Neural cell (in vitro differentiated cells): ENCODE results near the gene SDK2. TPM values are rescaled to one million over a fixed set of nuclear protein-coding genes. Genes with fewer than 3 reads are reported as not detected.

Source experiments
- H2AFZ ChIP-seq: fragments of 200-600, 300-800 bp; sonication (generic), shearing (Covaris generic); 2 replicates; pipeline ENCODE4 v1.6.0; 2014; ENCODE audit warnings: low read depth, mild to moderate bottlenecking, antibody characterized with exemption, low read length, moderate library complexity
- H3F3A ChIP-seq: fragments of 200-600 bp; shearing (Covaris generic); 2 replicates; pipeline ENCODE4 v1.6.1; 2016; ENCODE audit warnings: mild to moderate bottlenecking, moderate library complexity, mixed read lengths, antibody characterized with exemption, low read length; ENCODE audit not compliant: insufficient read depth, poor library complexity, severe bottlenecking
- H3K27ac ChIP-seq: fragments of 200-600, 300-800 bp; sonication (generic), shearing (Covaris generic); 2 replicates; pipeline ENCODE4 v1.5.1; 2014; ENCODE audit warnings: mild to moderate bottlenecking, low read length, moderate library complexity
- H3K27me3 ChIP-seq: fragments of 300-800, 200-600 bp; sonication (generic), shearing (Covaris generic); 2 replicates; pipeline ENCODE4 v1.6.0; 2014; ENCODE audit warnings: mild to moderate bottlenecking, low read depth, low read length, moderate library complexity; ENCODE audit not compliant: insufficient read depth
- H3K36me3 ChIP-seq: fragments of 300-800, 200-600 bp; sonication (generic), shearing (Covaris generic); 2 replicates; pipeline ENCODE4 v1.5.1; 2014; ENCODE audit warnings: mild to moderate bottlenecking, antibody characterized with exemption, low read length, moderate library complexity; ENCODE audit not compliant: insufficient read depth
- H3K4me2 ChIP-seq: fragments of 300-800, 200-600 bp; sonication (generic), shearing (Covaris generic); 2 replicates; pipeline ENCODE4 v1.6.0; 2014; ENCODE audit warnings: mild to moderate bottlenecking, low read length
- H3K4me3 ChIP-seq: fragments of 300-800, 200-600 bp; sonication (generic), shearing (Covaris generic); 2 replicates; pipeline ENCODE4 v1.5.1; 2014; ENCODE audit warnings: mild to moderate bottlenecking, low read length, moderate library complexity
- H3K79me2 ChIP-seq: fragments of 200-600 bp; shearing (Covaris generic); replicated peaks from 2 replicates; pipeline ENCODE4 v1.6.0; 2014; ENCODE audit warnings: mild to moderate bottlenecking, low read length, moderate library complexity; ENCODE audit not compliant: insufficient read depth
- H3K9ac ChIP-seq: fragments of 300-800, 200-600 bp; sonication (generic), shearing (Covaris generic); 2 replicates; pipeline ENCODE4 v1.6.1; 2016; ENCODE audit warnings: mild to moderate bottlenecking, low read length, mixed read lengths
- H3K9me2 ChIP-seq: fragments of 200-600 bp; shearing (Covaris generic); 2 replicates; pipeline ENCODE4 v1.6.1; 2016; ENCODE audit warnings: mild to moderate bottlenecking, low read length, mixed read lengths; ENCODE audit not compliant: insufficient read depth
- H3K9me3 ChIP-seq: fragments of 200-600, 300-800 bp; sonication (generic), shearing (Covaris generic); 2 replicates; pipeline ENCODE4 v1.6.1; 2016; ENCODE audit warnings: mild to moderate bottlenecking, mixed run types, low read length, moderate library complexity, mixed read lengths
- H4K20me1 ChIP-seq: fragments of 200-600 bp; shearing (Covaris generic); 2 replicates; pipeline ENCODE4 v1.6.1; 2016; ENCODE audit warnings: mild to moderate bottlenecking, mixed run types; ENCODE audit not compliant: insufficient read depth
- EP300 ChIP-seq: fragments of 450-650 bp; conservative IDR thresholded peaks from 2 replicates; pipeline ENCODE4 v1.6.1; 2014; ENCODE audit warnings: antibody characterized with exemption, mild to moderate bottlenecking, moderate library complexity; ENCODE audit not compliant: poor library complexity, severe bottlenecking
- EZH2 ChIP-seq: fragments of 200-600, 300-800 bp; shearing (Covaris generic), sonication (generic); IDR thresholded peaks from 2 replicates; pipeline ENCODE4 v1.6.1; 2014; ENCODE audit warnings: antibody characterized with exemption, low read length, borderline replicate concordance, mild to moderate bottlenecking; ENCODE audit not compliant: insufficient read depth, poor library complexity, severe bottlenecking
- MXI1 ChIP-seq: fragments of 450-650 bp; conservative IDR thresholded peaks from 2 replicates; pipeline ENCODE4 v1.6.1; 2014; ENCODE audit warnings: antibody characterized with exemption, mild to moderate bottlenecking; ENCODE audit not compliant: poor library complexity, severe bottlenecking
- POLR2AphosphoS5 ChIP-seq: IDR thresholded peaks from 2 replicates; pipeline ENCODE4 v1.6.1; 2012
- RAD21 ChIP-seq: fragments of 450-650 bp; conservative IDR thresholded peaks from 2 replicates; pipeline ENCODE4 v1.6.1; 2014; ENCODE audit warnings: antibody characterized with exemption, mild to moderate bottlenecking, moderate library complexity
- SMC3 ChIP-seq: fragments of 450-650 bp; conservative IDR thresholded peaks from 2 replicates; pipeline ENCODE4 v1.6.1; 2014; ENCODE audit warnings: antibody characterized with exemption, mild to moderate bottlenecking, moderate library complexity; ENCODE audit not compliant: poor library complexity
- TAF1 ChIP-seq: IDR thresholded peaks from 2 replicates; pipeline ENCODE4 v1.6.1; 2012; ENCODE audit warnings: low read depth
- polyA plus RNA-seq: library from polyadenylated mRNA; depleted of rRNA; stranded (reverse); fragments of >200 nt; gene quantifications from 2 replicates; pipeline ENCODE4 v1.2.3, GENCODE V29; 2014
- TF ChIP-seq, protein P1 (sequence below): IDR thresholded peaks from 2 replicates; pipeline ENCODE4 v1.6.1; 2012; ENCODE audit warnings: borderline replicate concordance
- TF ChIP-seq, protein P2 (sequence below): fragments of 450-650 bp; IDR thresholded peaks from 2 replicates; pipeline ENCODE4 v1.5.1; 2014; ENCODE audit warnings: antibody characterized with exemption, mild to moderate bottlenecking, moderate library complexity; ENCODE audit not compliant: poor library complexity, severe bottlenecking

Gene SDK2
- polyA plus RNA-seq, 1 donor from 2014 or later = 0.73 TPM

DNA sequence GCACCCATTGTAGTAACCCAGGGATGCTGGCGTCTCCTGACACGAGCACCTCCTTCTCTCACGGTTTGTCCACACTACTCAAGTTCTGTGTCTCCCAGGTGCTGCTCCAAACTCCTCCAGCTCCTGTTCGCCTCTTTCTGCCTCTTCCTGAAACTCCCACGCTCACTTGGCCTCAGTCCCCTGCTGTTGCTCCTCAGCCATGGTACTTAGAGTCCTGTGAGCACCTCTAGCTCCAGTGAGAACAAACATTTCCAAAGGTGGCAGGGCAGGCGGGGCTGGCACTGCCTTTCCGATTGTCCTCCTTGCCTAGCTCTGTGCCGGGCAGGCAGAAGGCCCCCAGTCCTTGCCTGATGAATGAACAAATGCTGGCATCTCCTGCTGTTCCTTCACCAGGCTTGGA, 146.1 kb downstream of the SDK2 start:
- no peak overlapping the region for H2AFZ ChIP-seq
- no peak overlapping the region for H3K4me3 ChIP-seq
- H3K27me3 ChIP-seq = no peaks in the 10 kb centered on the region
- no peak overlapping the region for H3K27ac ChIP-seq
- H3K9me2 ChIP-seq = no peaks in the 10 kb centered on the region
- no peak overlapping the region for H3K9ac ChIP-seq
- H3K4me2 ChIP-seq = no peak overlapping the region
- no peaks in the 10 kb centered on the region for H3F3A ChIP-seq
- no peak for TF ChIP-seq RAD21
- no peak for TF ChIP-seq POLR2AphosphoS5
- TF ChIP-seq, protein P1, sequence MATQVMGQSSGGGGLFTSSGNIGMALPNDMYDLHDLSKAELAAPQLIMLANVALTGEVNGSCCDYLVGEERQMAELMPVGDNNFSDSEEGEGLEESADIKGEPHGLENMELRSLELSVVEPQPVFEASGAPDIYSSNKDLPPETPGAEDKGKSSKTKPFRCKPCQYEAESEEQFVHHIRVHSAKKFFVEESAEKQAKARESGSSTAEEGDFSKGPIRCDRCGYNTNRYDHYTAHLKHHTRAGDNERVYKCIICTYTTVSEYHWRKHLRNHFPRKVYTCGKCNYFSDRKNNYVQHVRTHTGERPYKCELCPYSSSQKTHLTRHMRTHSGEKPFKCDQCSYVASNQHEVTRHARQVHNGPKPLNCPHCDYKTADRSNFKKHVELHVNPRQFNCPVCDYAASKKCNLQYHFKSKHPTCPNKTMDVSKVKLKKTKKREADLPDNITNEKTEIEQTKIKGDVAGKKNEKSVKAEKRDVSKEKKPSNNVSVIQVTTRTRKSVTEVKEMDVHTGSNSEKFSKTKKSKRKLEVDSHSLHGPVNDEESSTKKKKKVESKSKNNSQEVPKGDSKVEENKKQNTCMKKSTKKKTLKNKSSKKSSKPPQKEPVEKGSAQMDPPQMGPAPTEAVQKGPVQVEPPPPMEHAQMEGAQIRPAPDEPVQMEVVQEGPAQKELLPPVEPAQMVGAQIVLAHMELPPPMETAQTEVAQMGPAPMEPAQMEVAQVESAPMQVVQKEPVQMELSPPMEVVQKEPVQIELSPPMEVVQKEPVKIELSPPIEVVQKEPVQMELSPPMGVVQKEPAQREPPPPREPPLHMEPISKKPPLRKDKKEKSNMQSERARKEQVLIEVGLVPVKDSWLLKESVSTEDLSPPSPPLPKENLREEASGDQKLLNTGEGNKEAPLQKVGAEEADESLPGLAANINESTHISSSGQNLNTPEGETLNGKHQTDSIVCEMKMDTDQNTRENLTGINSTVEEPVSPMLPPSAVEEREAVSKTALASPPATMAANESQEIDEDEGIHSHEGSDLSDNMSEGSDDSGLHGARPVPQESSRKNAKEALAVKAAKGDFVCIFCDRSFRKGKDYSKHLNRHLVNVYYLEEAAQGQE = no peak
- no peak for TF ChIP-seq EP300
- TF ChIP-seq, protein P2, sequence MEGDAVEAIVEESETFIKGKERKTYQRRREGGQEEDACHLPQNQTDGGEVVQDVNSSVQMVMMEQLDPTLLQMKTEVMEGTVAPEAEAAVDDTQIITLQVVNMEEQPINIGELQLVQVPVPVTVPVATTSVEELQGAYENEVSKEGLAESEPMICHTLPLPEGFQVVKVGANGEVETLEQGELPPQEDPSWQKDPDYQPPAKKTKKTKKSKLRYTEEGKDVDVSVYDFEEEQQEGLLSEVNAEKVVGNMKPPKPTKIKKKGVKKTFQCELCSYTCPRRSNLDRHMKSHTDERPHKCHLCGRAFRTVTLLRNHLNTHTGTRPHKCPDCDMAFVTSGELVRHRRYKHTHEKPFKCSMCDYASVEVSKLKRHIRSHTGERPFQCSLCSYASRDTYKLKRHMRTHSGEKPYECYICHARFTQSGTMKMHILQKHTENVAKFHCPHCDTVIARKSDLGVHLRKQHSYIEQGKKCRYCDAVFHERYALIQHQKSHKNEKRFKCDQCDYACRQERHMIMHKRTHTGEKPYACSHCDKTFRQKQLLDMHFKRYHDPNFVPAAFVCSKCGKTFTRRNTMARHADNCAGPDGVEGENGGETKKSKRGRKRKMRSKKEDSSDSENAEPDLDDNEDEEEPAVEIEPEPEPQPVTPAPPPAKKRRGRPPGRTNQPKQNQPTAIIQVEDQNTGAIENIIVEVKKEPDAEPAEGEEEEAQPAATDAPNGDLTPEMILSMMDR = no peak
- no peak for TF ChIP-seq SMC3
- TF ChIP-seq EZH2 = no peak
- TF ChIP-seq TAF1 = no peak
- TF ChIP-seq MXI1 = no peak
- H4K20me1 ChIP-seq = no peaks in the 10 kb centered on the region
- no peaks in the 10 kb centered on the region for H3K9me3 ChIP-seq
- no peaks in the 10 kb centered on the region for H3K79me2 ChIP-seq
- H3K36me3 ChIP-seq = no peaks in the 10 kb centered on the region

DNA sequence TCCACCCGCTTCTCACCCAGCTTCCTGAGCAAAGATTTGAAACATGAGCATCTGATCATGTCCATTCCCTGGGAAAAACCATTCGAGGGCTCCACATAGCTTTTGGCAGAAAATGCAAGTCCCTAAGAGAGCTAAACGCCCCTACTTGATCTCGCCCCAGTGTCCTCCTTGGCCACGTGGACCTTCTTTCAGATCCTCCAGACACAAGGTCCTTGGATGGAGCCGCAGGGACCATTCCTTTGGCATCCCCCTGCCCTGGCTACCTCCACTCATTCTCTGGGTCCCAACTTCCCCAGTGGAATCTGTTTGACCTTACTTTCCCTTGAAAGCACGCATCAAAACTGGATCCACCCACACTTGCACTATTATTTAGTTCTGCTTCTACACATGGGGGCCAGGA, 146.5 kb downstream of the SDK2 start:
- H3K4me2 ChIP-seq = no peak overlapping the region
- H3K79me2 ChIP-seq = no peaks in the 10 kb centered on the region
- no peak for TF ChIP-seq EZH2
- TF ChIP-seq RAD21 = no peak
- TF ChIP-seq TAF1 = no peak
- TF ChIP-seq, protein P2 = no peak
- no peak for TF ChIP-seq MXI1
- TF ChIP-seq SMC3 = no peak
- no peak for TF ChIP-seq EP300
- TF ChIP-seq POLR2AphosphoS5 = no peak
- TF ChIP-seq, protein P1 = no peak
- no peak overlapping the region for H3K9ac ChIP-seq
- H2AFZ ChIP-seq = no peak overlapping the region
- H3K9me2 ChIP-seq = no peaks in the 10 kb centered on the region
- H3F3A ChIP-seq = no peaks in the 10 kb centered on the region
- H3K4me3 ChIP-seq = no peak overlapping the region
- no peaks in the 10 kb centered on the region for H4K20me1 ChIP-seq
- no peaks in the 10 kb centered on the region for H3K27me3 ChIP-seq
- H3K36me3 ChIP-seq = no peaks in the 10 kb centered on the region
- H3K9me3 ChIP-seq = no peaks in the 10 kb centered on the region
- no peak overlapping the region for H3K27ac ChIP-seq
